Activated T-cell treated with anti-CD3 and anti-CD28 coated beads for 4 hours (primary cell): ENCODE measurements around the gene SERPINB4.

ENCODE experiments used
- DNase-seq: peaks from one replicate; pipeline ENCODE4 v3.0.0-alpha.2; 2020

Gene SERPINB4

GRCh38 chr18:63626431-63626830 is 17.6 kb downstream of the SERPINB4 start:
- no peak for DNase-seq

DNA sequence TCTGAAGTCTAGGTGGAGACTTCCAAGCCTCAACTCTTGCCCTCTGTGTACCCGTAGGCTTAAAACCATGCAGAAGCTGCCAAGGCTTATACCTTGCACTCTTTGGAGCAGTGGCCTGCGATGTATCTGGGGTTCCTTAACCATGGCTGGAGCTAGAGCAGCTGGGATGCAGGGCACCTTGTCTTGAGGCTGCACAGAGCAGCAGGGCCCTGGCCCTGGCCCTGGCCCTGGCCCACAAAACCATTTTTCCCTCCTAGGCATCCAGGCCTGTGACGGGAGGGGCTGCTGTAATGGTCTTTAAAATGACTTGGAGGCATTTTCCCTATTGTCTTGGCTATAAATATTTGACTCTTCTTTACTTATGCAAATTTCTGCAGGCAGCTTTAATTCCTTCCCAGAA is 19.2 kb downstream of the SERPINB4 start:
- DNase-seq, result no peak

DNA sequence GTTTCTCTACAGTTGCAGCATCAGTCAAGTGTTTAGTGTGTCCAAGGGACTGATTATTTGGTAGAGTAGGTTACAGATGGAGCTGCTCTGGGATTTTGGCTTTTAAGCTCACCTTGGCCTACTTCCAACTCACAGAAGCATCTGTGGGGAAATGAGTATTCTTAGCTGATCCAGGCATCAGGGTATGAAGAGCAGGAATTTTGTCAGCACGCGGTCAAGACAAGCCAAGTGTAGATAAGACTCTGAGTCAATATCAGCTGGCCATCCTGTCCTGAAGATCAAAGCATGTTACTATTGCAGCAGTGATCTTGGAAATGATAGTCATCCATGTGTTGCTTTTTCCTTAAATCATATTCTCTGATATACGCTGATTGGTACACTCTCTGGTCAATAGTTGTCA is 24.4 kb downstream of the SERPINB4 start:
- DNase-seq, result no peak

- no peak for DNase-seq
These were observed 26.2 kb downstream of the SERPINB4 start for GRCh38 chr18:63617915-63618234.

GRCh38 chr18:63617049-63617914 is 26.8 kb downstream of the SERPINB4 start:
- no peak for DNase-seq

DNA sequence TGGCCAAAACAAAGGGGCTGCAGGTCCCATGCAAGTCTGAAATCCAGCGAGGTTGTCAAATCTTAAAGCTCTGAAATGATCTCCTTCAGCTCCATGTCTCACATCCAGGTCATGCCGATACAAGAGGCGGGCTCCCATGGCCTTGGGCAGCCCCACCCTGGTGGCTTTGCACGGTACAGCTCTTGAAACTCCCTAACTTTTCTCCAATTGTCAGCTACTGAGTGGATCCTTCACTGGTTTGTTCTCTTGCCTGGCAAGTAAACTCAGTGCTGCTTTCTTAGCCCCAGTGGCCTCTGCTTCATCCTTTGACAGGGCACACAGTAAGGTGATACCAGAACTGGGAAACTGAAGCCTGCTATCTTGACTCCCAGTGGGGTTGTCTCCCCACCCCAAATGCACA is 30.6 kb downstream of the SERPINB4 start:
- DNase-seq, result no peak

- DNase-seq, result no peak
These were observed 37.5 kb downstream of the SERPINB4 start for GRCh38 chr18:63606526-63606925.

DNA sequence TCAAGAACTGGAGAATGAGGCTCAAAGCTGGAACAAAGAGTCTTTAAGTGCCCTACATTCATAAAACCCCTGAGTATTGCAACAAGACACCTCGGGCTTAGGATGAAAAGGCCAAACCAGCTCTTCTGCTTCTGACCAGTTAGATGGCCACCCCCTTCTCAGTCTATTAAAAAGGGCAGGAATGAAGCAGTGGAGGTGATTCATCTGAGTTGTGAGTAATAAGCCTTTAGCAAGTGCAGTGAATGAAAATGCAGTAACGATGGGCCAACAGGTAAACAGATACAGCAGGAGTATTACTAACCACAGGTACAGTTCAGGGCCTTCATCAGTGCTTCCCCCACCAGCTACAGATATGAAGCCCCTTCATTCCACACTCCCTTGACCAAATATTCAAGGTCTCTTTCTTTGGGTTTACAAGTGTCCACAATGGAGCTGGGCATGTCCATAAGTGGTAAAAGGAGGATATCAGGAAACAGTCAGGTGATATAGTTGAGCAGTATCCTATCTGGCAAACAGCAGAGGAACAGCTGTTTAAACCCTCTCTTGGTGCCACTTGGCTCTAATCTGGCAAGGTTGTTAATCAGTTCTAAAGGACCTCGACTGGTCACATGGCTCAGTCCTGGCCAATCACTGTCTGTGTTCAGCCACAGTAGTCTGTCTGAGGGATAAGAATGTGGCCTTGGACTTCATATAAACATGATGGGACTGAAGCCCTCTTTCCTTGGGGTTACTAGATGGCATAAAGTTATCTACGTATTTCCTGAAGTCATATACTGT is 39.1 kb downstream of the SERPINB4 start:
- DNase-seq, result no peak

DNA sequence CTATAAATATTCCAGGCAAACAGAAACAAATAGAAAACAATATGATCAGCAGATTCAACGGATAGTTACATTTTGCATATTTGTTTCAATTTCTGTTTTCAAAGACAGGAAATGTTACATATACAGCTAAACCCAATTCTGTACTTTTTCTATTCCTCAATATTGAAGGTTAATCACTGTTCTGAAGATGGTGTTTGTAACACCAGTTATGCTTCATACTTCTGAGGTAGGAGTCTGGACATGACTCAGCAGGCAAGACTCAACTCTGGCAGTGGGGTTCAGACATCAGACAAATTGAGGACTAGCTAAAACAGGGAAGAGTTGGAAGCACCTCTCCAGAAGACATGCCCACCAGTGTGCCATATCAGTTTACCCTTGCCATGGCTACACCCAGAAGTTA is 40.3 kb downstream of the SERPINB4 start:
- DNase-seq, result no peak

GRCh38 chr18:63603355-63603754 is 40.7 kb downstream of the SERPINB4 start:
- no peak for DNase-seq

DNA sequence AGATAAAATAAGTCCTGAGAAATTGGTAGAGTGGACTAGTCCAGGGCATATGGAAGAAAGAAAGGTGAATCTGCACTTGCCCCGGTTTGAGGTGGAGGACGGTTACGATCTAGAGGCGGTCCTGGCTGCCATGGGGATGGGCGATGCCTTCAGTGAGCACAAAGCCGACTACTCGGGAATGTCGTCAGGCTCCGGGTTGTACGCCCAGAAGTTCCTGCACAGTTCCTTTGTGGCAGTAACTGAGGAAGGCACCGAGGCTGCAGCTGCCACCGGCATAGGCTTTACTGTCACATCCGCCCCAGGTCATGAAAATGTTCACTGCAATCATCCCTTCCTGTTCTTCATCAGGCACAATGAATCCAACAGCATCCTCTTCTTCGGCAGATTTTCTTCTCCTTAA is 47.1 kb downstream of the SERPINB4 start:
- no peak for DNase-seq

GRCh38 chr18:63592471-63592870 is 51.6 kb downstream of the SERPINB4 start:
- no peak for DNase-seq

DNA sequence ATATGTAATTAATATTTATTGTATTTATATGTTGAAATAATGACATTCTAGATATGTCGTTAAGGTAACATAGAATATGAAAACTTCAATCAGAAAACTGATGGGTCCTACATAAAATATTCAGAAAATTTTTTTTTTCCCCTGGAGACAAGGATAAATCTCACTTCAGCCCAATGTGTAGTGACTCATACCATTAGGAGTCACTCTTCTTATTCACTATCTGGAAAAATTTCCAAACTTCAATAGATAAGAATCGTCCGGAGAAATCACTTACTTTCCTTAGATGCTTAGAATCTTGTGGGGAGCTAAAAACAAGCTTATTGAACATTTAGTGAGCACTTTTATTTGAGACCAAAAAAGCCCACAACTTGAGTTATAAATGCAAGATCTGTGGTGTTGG is 52.3 kb downstream of the SERPINB4 start:
- no peak for DNase-seq

GRCh38 chr18:63590966-63591695 is 52.9 kb downstream of the SERPINB4 start:
- DNase-seq, result no peak

- no peak for DNase-seq
These were observed 53.7 kb downstream of the SERPINB4 start for GRCh38 chr18:63590373-63590772.

DNA sequence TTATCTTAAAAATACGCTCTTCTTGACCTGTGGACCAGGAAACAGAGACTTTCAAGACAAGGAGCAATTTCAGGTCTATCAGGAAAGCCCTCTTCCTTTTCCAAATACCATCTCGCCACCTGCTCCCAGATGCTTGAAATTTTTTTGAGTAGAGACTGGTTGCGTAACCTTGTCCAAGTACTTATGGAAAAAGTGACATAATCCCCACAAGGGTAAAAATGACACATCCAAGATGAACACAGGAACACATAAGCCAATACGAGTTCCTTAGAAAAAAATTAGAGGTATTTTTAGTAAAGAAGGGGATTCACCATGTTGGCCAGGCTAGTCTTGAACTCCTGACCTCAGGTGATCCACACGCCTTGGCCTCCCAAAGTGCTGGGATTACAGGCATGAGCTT is 55.1 kb downstream of the SERPINB4 start:
- no peak for DNase-seq
